CD4-positive, alpha-beta T cell treated with Interleukin-6 for 4 hours (primary cell): ENCODE data around the gene CRK.

Experiments used
- DNase-seq: peaks from one replicate; pipeline ENCODE4 v3.0.0-alpha.2; 2020; ENCODE audit warnings: mixed read lengths

The CRK gene

DNA sequence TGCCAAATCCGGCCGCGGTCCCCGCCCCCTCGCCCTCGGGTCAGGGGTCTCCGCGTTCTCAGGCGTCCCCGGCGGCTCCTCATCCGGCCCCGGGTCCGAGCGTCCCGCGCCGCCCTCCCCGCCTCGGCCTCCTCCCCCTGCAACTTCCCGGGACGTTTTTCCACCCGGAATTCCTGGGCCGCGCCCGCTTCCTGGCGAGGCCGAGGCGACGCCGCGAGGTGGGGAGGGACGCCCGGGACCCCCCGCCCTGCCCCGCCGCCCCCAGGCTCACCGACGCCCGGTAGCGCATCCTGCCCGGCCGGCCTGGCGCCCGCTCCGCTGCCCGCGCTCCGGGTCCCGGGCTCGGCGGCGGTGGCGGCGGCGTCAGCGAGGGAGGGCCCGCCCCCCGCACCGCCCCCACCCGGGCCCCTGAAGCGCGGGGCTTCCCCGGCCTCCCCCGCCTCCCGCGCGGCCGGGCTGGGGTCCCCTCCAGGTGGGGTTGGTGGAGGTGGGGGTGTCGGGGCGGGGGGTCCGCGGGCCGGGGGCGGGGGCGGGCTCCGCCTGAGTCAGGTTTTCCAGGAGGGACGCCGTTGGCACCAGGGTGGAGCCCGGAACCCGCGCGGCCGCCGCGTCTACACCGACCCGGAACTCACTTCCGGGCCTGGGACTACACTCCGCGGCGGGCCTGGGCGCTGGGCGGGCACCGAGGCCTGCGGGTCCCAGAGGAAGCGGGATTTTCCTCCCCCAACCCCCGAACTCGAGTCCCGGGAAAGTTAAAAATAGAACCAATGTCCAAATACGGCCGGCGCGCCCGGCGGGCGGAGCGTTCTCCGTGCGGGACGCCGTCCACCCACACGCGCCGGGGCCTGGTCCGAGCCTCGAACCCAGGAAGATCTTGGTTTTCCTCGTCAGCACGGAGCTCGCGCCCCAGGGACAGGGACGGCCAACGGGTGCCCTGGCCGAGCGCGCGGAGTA, 29.7 kb upstream of the CRK start:
- DNase-seq = peak; percentile 66

DNA sequence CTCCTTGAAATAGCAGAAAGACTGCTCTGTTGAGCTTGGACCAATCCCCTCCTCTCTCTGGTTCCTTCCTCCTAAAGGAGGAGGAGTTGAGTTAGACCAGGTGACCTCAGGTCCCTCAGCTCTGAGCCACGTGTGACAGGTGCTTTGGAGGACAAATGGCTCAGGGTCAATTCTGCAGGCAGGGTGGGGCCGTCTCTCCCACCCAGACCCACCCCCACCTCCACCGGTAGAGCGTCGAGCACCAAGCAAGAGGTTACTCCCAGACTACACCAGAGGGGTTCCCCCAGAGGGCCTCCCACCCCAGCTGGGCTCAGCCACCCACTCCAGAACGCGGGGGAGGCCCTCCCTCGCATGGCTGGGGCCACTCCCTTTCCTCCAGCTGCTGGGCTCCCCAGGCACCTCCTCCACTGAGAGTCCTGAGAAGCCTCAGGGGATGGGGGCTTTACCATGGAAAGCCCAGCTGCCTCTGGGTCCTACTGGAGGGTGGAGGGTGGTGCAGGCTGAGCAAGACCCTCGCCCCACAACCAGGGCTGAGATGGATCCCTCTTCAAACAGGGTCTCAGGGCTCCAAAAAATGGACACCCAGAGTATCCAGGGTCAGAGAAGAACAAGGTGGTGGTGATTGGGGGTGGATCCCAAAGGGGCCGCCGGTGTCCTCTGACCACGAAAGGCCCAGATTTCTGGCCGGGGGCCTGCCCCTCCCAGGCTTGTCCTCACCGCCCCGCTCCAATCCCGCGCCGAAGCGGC, 28.8 kb upstream of the CRK start:
- peak; percentile 51 for DNase-seq

DNA sequence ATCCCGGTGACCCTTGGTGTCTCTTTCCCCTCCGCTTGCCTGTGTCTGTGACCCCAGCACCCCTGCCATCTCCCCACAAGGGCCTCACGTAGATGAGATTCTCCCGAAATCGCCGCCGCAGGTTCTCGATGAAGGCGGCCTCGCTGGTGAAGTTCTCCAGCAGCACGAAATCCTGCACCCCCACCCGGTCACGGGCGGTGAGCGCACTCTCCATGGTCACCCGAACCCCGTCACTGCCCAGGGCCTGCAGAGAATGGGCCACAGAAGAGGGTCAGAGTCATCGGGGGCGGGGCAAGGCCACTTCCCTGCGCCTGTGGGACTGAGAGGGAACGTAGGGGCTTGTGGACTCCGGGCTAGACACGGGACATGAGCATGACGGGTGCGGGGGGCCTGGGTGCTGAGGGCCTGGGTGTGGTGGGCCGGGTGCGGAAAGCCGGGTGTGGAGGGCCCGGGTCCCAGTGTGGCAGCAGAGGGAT, 28.1 kb upstream of the CRK start:
- DNase-seq = no peak

- DNase-seq = no peak
Measured at GRCh38 chr17:1482680-1483079, 26.6 kb upstream of the CRK start.

DNA sequence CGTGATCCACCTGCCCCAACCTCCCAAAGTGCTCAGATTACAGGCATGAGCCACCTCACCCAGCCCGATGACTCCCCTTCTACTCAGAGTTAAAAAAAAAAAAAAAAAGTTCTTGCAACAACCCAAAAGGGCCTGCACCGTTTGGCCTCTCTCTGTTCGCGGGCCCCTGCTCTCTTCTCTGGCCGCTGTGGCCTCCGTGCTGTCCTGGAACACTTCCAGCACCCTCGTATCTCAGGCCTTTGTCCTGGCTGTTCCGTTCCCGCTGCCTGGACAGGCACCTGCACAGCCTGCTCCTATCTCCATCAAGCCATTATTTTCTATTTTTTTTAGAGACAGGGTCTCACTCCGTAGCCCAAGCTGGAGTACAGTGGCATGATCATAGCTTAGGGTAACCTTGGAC, 25.7 kb upstream of the CRK start:
- no peak for DNase-seq

DNA sequence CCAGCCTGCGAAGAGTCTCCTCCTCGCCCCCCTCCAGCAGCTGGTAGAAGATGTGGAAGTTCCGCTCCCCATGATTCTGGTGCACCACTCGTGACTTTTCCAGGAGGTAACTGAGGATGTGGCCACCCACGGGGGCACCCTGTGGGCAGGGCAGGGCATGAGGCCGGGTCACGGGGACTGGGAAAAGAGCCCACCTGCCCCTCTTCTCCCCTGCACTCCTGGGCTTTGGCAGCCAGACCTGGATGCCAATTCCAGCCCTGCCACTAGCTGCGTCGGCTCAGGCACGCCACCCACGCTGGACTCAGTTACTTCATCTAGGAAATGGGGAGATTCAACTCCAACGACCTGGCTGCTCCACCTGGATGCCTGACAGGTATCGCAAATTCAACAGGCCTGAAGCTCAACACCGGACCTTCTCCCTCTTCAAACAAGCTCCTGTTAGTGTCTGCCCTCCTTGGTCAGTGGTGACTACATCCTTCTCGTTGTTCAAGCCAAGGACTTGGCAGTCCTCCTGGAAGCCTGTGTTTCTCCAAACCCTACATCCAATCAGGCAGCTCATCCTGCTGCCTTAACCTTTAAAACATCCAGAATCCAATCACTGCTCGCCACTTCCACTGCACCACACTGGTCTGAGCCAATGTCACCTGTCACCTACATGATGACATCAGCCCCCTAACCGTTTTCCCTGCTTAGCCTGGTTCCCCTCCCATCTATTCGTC, 24.9 kb upstream of the CRK start:
- DNase-seq = no peak

- DNase-seq = no peak
Measured at GRCh38 chr17:1478418-1478817, 22.4 kb upstream of the CRK start.

GRCh38 chr17:1475321-1475854, 19.4 kb upstream of the CRK start:
- no peak for DNase-seq

GRCh38 chr17:1474402-1475189, 18.6 kb upstream of the CRK start:
- DNase-seq = no peak

DNA sequence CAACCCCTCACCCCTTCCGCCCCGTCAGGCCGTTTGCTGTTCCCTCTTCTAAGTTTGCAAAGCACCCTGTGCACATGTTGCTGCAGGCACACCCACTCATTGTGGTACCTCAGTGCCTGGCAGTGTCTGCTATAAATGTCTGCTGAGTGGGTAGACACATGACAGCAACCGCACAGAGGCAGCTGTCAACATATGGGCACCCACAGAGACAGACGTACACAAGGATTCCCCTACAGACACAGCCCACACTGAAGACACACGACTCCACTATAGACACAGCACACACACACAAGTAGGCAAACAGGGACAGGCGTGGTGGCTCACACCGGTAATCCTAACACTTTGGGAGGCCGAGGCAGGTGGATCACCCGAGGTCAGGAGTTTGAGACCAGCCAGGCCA, 17.8 kb upstream of the CRK start:
- DNase-seq = peak; percentile 43

- peak; percentile 59 for DNase-seq
Measured at GRCh38 chr17:1473170-1473569, 17.1 kb upstream of the CRK start.

- DNase-seq = no peak
Measured at GRCh38 chr17:1471911-1472821, 16.1 kb upstream of the CRK start.

DNA sequence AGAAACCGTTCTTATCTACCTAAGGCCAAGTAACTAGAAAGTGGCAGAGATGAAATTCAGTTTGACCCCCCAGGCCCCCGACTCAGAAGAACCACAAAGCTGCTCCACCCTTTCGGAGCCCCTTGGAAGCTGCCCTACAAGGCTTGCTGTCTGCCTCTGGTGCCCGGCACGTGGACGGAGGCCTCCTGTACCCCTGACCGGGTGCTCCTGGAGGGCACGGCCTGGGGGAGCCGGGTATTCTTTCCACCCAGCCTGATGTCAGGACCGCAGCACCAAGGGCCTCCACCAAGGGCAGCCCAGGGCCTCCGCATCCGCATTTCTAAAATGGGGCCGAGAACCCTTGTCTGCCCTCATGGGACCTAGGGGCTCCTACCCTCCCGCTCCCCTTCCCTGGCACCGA, 15.5 kb upstream of the CRK start:
- DNase-seq = no peak

GRCh38 chr17:1470755-1471462, 14.9 kb upstream of the CRK start:
- DNase-seq = no peak

DNA sequence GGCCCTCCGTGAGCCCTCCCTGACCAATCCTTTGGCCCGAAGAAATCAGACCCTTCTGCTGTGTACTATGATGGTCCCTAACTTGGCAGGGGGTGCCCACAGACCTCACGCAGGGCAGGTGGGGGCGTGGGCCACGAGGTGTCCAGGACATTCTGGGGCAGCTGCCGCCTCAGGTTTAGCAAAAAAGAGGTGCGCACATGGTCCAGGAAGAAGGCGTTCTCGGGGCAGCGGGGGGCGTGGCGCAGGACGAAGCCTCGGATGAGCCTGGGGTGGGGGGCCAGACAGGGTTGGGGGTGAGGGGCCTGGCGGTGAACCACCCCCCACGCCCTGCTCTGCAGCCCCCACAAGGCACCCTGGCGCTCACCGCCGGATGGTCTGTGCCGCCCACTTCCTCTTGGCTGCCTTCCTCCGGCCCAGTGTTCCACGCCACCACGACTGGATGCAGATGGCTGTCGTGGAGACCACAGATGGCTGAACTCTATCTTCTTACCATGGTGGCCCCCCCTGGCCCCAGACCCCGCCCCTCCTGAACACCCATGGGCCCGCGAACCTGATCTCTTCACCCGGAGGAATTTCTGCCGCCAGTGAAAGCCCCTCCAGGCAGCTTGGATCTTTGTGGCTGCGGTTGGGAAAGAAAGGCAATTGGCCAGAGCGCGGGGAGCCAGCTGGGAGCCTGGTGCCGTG, 14.2 kb upstream of the CRK start:
- DNase-seq = no peak

DNA sequence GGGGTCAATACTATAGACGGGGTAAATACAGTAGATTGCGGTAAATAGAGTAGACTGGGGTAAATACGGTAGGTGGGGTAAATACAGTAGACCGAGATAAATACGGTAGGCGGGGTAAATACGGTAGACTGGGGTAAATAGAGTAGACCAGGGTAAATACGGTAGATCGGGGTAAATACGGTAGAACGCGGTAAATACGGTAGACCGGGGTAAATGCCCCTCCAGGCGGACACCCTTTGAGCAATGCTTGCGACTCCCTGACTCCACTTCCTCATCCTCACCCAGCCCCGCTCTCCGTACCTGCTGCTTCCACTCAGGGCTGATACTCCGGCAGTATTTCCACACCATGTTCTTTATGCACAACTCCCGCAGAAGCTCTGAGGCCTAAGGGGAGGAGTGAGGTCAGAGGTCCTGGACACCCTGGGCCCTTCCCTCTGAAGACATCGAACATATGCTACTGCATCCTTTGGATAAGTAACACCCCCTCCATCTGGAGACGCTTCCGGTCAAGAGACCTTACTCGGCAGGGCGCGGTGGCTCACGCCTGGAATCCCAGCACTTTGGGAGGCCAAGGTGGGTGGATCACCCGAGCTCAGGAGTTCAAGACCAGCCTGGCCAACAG, 13.3 kb upstream of the CRK start:
- DNase-seq = no peak

DNA sequence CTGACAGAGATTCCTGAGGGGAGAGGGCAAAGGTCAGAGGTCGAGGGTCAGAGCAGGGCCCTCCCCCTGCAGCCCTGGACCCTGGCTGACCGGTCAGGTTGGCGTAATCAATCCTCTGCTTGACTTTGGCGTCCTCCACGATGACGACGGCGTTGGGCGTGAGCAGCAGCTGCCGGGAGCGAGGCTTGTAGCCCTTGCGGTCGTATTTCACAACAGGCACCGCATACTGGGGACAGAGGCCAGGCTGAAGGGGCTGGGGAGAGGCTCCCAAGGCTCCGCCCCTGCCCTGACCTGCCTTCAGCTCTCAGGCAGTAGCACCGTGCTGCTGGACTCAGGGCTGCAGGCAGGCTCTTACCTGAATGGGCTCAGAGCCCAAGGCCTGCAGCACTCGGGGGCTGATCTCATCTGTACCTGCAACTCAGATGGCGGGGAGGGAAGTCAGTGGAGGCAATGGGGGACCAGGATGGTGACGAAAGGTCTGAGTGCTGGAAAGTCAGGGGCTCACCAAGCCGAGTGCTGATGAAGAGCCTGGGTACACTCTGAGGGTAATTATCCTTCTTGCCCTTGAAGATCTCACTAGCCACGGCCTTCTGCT, 12.0 kb upstream of the CRK start:
- no peak for DNase-seq

DNA sequence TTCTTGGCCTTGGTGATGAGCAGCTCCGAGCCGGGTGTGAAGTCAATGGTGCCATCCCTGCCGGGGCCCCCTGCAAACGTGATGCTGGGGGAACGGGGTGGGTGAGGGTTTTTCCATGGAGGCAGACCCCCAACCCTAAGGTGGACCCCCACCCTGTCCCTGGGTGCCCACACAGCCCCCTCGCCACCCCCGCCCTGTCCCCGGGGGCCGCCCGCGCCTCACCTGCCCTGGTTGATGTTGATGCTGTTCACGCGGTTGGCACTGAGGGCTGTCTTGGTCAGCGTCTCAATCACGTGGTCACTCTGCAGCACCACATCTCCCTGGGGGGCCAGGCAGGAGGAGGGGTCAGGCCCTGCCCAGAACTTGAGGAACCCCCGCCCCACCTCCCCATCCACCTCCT, 11.2 kb upstream of the CRK start:
- DNase-seq = no peak

DNA sequence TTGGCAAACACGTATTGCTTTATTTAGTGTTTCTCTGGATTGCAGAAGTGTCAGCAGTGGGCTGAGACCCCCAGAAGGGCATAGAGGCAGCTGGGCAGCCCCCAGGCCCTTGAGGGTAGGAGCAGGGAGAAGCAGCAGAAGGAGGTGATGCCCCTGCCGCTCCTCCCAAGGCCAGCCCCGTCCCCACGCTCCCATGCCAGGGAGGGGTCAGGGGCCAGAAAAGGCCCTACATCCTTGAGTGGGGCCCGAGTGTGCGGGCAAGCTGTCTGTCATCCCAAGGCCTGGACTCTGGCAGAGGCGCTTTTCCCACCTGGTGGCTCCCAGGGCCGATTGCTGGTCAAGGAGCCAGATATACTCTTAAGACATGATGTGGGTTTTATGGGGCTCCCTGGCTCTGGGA, 8.2 kb upstream of the CRK start:
- DNase-seq = no peak
